Measurements from ENCODE around the gene PRPF38A.

The PRPF38A gene

GRCh38 chr1:52404975-52405338, 555 bp downstream of the PRPF38A start:
- DNase-seq (ENCODE audit: low read depth) = no peak
- peak overlapping the region; percentile 90 for H3K4me3 ChIP-seq (ENCODE audit: low read depth, low read length)
- TF ChIP-seq POLR2A (IDR thresholded peaks at IDR 0.05; ENCODE audit: extremely low read depth, insufficient read length) (no peak), CTCF (IDR thresholded peaks at IDR 0.05; ENCODE audit: low read depth, low read length) (no peak), MAX (IDR thresholded peaks at IDR 0.05; ENCODE audit: low read depth, low read length) (no peak), MYC (IDR thresholded peaks at IDR 0.05; ENCODE audit: low read depth, low read length) (no peak)

GRCh38 chr1:52413410-52413989, 9.1 kb downstream of the PRPF38A start:
- H3K4me3 ChIP-seq (ENCODE audit: low read depth, low read length) = no peak overlapping the region
- TF ChIP-seq POLR2A (IDR thresholded peaks at IDR 0.05; ENCODE audit: extremely low read depth, insufficient read length) = no peak
- no peak for TF ChIP-seq MYC (IDR thresholded peaks at IDR 0.05; ENCODE audit: low read depth, low read length)
- TF ChIP-seq MAX (IDR thresholded peaks at IDR 0.05; ENCODE audit: low read depth, low read length) = no peak
- no peak for TF ChIP-seq CTCF (IDR thresholded peaks at IDR 0.05; ENCODE audit: low read depth, low read length)
- DNase-seq (ENCODE audit: low read depth) = no peak

- TF ChIP-seq CTCF (IDR thresholded peaks at IDR 0.05; ENCODE audit: low read depth, low read length) (no peak), MYC (IDR thresholded peaks at IDR 0.05; ENCODE audit: low read depth, low read length) (no peak), POLR2A (IDR thresholded peaks at IDR 0.05; ENCODE audit: extremely low read depth, insufficient read length) (no peak), MAX (IDR thresholded peaks at IDR 0.05; ENCODE audit: low read depth, low read length) (no peak)
- no peak overlapping the region for H3K4me3 ChIP-seq (ENCODE audit: low read depth, low read length)
- DNase-seq (ENCODE audit: low read depth) = no peak
These were observed 10.5 kb downstream of the PRPF38A start for GRCh38 chr1:52414942-52415341.

GRCh38 chr1:52416811-52417210, 12.4 kb downstream of the PRPF38A start:
- no peak for TF ChIP-seq MYC (IDR thresholded peaks at IDR 0.05; ENCODE audit: low read depth, low read length)
- no peak for TF ChIP-seq POLR2A (IDR thresholded peaks at IDR 0.05; ENCODE audit: extremely low read depth, insufficient read length)
- no peak for TF ChIP-seq MAX (IDR thresholded peaks at IDR 0.05; ENCODE audit: low read depth, low read length)
- TF ChIP-seq CTCF (IDR thresholded peaks at IDR 0.05; ENCODE audit: low read depth, low read length) = no peak
- H3K4me3 ChIP-seq (ENCODE audit: low read depth, low read length) = no peak overlapping the region
- no peak for DNase-seq (ENCODE audit: low read depth)

GRCh38 chr1:52420713-52421112, 16.3 kb downstream of the PRPF38A start:
- H3K4me3 ChIP-seq (ENCODE audit: low read depth, low read length) = no peak overlapping the region
- no peak for TF ChIP-seq CTCF (IDR thresholded peaks at IDR 0.05; ENCODE audit: low read depth, low read length)
- TF ChIP-seq MAX (IDR thresholded peaks at IDR 0.05; ENCODE audit: low read depth, low read length) = no peak
- no peak for TF ChIP-seq POLR2A (IDR thresholded peaks at IDR 0.05; ENCODE audit: extremely low read depth, insufficient read length)
- TF ChIP-seq MYC (IDR thresholded peaks at IDR 0.05; ENCODE audit: low read depth, low read length) = no peak
- DNase-seq (ENCODE audit: low read depth) = no peak

Data from NB4 (cell line).